NCI-H2196 treated with DMSO at 0.1 percent for 48 hours (cell line): ENCODE measurements around the gene SYNGAP1.
"Not testable (repeated sequence)": the region's sequence is repeated elsewhere in the genome, so short reads cannot be mapped to it uniquely, and the experiment has no call there.

Source experiments
- DNase-seq: peaks from one replicate; lab custom pipeline; 2025; ENCODE audit not compliant: unreplicated experiment; lab: John Stamatoyannopoulos, UW

Gene SYNGAP1

DNA sequence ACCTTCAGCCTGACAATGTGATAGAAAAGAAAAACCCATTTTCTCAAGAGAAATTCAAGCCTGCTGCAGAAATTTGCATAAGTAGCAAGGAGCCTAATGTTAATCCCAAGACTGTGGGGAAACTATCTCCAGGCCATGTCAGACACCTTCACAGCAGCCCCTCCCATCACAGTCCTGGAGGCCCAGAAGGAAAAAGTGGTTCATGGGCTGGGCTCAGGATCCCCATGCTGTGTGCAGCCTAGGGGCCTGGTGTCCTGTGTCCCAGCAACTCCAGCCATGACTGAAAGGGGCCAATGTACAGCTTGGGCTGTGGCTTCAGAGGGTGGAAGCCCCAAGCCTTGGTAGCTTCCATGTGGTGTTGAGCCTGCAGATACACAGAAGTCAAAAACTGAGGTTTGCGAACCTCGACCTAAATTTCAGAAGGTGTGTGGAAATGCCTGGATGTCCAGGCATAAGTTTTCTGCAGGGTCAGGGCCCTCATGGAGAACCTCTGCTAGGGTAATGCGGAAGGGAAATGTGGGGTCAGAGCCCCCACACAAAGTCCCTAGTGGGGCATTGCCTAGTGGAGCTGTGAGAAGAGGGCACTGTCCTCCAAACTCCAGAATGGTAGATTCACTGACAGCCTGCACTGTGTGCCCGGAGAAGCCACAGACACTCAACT is 46.3 kb downstream of the SYNGAP1 start:
- DNase-seq, result no peak

DNA sequence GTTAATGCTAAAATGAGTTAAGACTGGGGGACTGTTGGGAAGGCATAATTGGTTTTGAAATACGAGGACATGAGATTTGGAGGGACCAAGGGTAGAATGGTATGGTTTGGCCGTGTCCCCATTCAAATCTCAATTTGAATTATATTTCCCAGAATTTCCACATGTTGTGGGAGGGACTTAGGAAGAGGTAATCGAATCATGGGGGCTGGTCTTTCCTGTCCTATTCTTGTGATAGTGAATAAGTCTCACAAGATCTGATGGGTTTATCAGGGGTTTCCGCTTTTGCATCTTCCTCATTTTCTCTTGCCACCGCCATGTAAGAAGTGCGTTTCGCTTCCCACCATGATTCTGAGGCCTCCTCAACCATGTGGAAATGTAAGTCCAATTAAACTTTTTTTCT is 47.2 kb downstream of the SYNGAP1 start:
- no peak for DNase-seq

GRCh38 chr6:33469661-33470060 is 49.8 kb downstream of the SYNGAP1 start:
- no peak for DNase-seq

DNA sequence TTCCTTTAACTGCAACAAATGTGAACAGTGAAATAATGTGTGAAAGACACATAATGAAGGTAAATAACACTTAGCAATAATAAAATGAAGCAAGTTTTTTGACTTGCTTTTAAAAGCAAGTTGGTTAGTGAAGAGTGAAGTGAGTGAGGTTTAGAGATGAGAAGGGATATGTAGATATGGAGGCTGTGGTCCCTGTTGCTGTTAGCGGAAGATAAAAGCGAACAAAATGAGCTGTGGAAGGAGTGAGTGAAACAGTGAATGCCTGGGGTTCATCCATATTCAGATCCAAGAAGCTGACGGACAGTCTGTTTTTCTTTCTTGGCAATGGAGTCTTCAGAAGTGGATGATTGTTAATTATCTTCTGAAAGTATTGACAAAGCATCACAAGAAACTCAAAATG is 58.0 kb downstream of the SYNGAP1 start:
- DNase-seq, result no peak

DNA sequence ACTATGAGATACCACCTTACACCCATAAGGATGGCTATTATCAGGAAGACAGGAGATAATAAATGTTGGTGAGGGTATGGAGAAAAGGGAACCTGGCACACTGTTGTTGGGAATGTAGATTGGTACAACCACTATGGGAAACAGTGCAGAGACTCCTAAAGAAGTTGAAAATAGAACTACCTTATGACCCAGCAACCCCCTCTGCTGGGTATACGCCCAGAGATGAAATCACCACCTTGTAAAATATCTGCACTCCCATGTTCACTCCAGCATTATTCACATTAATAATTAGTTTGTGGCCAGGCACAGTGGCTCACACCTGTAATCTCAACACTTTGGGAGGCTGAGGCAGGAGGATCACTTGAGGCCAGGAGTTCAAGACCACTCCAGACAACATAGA is 61.3 kb downstream of the SYNGAP1 start:
- DNase-seq, result no peak

DNA sequence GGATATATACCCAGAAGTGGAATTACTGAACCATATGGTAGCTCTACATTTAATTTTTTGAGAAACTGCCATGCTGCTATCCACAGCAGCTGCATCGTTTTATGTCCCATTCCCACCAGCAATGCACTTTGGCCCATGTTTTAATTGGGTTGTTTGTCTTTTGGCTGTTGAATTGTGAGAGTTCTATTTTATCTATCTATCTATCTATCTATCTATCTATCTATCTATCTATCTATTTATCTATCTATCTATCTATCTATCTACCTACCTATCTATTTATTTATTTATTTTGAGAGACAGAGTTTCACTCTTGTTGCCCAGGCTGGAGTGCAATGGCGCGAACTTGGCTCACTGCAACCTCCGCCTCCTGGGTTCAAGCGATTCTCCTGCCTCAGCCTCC is 62.8 kb downstream of the SYNGAP1 start:
- DNase-seq, result not testable (repeated sequence)

GRCh38 chr6:33483678-33484077 is 63.8 kb downstream of the SYNGAP1 start:
- no peak for DNase-seq

DNA sequence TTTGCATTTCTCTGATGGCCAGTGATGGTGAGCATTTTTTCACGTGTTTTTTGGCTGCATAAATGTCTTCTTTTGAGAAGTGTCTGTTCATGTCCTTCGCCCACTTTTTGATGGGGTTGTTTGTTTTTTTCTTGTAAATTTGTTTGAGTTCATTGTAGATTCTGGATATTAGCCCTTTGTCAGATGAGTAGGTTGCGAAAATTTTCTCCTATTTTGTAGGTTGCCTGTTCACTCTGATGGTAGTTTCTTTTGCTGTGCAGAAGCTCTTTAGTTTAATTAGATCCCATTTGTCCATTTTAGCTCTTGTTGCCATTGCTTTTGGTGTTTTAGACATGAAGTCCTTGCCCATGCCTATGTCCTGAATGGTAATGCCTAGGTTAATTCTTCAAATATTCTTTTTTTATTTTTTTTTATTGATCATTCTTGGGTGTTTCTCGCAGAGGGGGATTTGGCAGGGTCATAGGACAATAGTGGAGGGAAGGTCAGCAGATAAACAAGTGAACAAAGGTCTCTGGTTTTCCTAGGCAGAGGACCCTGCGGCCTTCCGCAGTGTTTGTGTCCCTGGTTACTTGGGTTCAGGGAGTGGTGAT is 64.9 kb downstream of the SYNGAP1 start:
- not testable (repeated sequence) for DNase-seq

DNA sequence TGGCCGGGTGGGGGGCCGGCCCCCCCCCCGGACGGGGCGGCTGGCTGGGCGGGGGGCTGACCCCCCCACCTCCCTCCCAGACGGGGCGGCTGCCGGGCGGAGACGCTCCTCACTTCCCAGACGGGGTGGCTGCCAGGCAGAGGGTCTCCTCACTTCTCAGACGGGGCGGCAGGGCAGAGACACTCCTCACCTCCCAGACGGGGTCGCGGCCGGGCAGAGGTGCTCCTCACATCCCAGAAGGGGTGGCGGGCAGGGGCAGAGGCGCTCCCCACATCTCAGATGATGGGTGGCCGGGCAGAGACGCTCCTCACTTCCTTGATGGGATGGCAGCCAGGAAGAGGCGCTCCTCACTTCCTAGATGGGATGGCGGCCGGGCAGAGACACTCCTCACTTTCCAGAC is 65.8 kb downstream of the SYNGAP1 start:
- not testable (repeated sequence) for DNase-seq

- no peak for DNase-seq
These were observed 68.5 kb downstream of the SYNGAP1 start for GRCh38 chr6:33488339-33488738.

DNA sequence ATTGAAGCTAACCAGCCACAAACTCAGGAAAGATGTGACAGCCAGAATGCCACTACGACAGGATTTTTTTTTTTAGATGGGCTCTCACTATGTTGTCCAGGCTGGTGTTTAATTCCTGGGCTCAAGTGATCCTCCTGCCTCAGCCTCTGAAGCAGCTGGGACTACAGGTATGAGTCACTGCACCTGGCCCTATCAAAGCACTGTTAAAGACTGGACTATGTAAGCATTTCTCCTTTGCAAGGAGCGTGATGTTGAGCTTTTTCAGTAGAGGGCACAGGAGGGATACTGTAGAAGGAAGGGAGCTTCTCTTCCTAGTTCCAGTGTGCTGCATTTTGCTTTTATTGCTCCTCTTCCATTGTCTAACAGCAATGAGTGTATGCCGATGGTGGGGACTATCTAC is 70.3 kb downstream of the SYNGAP1 start:
- peak; percentile 15 for DNase-seq

DNA sequence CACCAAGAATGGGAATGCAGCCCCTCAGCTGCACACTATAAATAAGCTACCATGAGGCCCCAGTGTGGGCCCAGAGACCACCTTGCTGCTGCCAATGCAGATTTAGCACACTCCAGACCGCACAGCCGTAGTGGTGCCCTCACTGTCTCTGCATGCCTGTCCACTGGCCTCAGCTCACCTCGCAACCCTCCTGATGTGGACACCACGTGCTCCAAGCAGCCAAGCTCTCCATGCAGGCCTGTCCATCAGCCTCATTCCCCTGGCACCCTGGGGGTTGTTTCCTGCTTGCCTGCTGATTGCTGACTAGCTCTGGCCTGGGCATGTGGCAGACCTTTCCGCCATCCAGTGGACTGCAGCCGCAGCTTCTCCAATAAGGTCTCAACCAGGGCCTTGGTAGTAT is 70.8 kb downstream of the SYNGAP1 start:
- DNase-seq, result no peak

GRCh38 chr6:33492093-33492492 is 72.2 kb downstream of the SYNGAP1 start:
- no peak for DNase-seq

- no peak for DNase-seq
These were observed 77.3 kb downstream of the SYNGAP1 start for GRCh38 chr6:33497157-33497556.

DNA sequence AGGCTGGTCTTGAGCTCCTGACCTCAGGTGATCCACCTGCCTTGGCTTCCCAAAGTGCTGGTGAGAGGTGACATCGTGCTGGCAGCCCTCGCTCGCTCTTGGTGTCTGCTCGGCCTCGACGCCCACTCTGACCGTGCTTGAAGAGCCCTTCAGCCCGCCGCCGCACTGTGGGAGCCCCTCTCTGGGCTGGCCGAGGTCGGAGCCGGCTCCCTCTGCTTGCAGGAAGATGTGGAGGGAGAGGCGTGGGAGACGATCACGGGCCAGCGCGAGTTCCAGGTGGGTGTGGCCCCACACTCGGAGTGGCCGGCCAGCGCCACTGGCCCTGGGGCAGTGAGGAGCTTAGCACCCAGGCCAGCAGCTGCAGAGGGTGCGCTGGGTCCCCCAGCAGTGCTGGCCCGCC is 82.6 kb downstream of the SYNGAP1 start:
- no peak for DNase-seq

DNA sequence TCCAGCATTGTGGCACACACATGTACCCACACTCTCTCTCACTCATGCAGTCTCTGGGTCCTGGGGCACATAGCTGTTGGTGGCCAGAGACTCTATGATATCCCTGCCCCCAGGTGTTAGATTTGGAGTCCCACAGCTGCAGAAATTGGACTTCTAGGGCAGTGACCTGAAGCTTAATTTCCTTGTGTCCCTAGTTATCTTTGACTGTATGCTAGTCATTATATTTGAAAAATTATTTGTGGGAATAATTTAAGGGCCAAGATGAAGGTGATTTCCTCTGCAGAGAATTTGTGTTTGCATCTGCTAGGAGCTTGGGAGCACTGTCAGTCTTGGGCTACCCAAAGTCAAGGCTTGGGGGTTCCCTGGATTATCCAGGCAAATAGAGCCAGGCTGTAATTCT is 84.6 kb downstream of the SYNGAP1 start:
- no peak for DNase-seq
